AG04449 (cell line): ENCODE data around the gene ATXN7L2.

Experiments used
- CTCF ChIA-PET: fragments of 350-600 bp; formaldehyde crosslinking; extraction: SDS; loops from one replicate; lab custom pipeline; 2021; ENCODE audit warnings: antibody characterized with exemption; lab: Yijun Ruan, JAX
- POLR2A ChIA-PET: fragments of 400-600, 350-600 bp; formaldehyde crosslinking; extraction: SDS; loops from one replicate; lab custom pipeline; 2020; ENCODE audit warnings: antibody characterized with exemption, inconsistent platforms; lab: Yijun Ruan, JAX
- DNase-seq: peaks from one replicate; pipeline ENCODE4 v3.0.0-alpha.2; 2010; ENCODE audit warnings: low read depth, low spot score
- H3K4me3 ChIP-seq: 2 replicates; pipeline ENCODE4 v1.5.1; 2011; ENCODE audit warnings: low read depth, mild to moderate bottlenecking, control low read depth, low read length
- TF ChIP-seq, protein P1 (sequence below): IDR thresholded peaks from one replicate; pipeline ENCODE4 v1.5.1; 2011; ENCODE audit warnings: mild to moderate bottlenecking, moderate library complexity, low read length, control low read depth, inconsistent platforms; ENCODE audit not compliant: insufficient read depth; ENCODE audit errors: missing control alignments

Gene ATXN7L2

DNA sequence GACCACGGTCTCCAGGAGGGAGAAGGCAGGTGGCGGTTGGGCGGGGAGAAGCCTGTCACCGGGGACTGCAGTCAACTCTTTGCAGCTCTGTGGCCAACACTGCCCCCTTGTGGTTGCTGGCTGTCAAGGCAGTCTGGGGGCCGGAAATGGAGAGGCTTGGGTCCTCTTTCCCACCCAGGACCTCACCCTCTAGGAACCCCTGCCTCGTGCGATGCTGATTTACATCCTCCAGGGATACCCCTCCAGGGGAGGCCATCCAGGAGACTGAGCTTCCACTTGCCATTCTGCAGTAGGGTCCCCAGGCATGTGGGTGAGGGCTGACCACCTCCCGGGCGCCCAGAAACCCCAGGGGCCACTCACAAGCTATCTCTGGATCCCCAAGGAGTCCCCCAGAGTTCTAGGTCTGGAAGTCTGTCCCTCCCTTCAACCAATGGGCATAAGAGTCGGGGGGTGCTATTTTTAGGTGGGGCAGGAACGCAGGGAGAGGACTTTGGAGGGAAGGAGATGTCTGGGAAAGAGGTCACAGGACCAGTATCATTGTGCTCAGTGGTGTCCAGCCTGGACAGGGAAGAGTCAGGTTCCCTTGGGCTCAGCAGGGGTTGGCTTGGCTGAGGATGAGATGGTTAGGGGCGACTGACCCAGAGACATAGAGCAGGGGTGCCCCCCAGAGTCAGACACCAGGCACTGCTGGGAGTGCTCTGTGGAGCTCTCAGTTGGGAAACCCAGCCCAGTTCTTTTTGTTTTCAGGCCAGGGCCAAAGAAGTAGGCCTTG lies 48.8 kb downstream of the ATXN7L2 start:
- H3K4me3 ChIP-seq = peak overlapping the region; percentile 34
- ChIA-PET CTCF (interaction anchor here (0.6 to 26.3 kb wide), 99 partner anchors 10 to 637 kb away, joined by 3 to 2790 read pairs (median 5); partner anchors contain the start of genes AHCYL1, AMIGO1, AMPD2 and ATXN7L2), POLR2A (interaction anchor here (0.8 to 2.8 kb wide), 2 partner anchors 34 to 42 kb away, joined by 3 to 9 read pairs; no protein-coding TSS in a partner anchor)
- no peak for DNase-seq
- TF ChIP-seq, protein P1, sequence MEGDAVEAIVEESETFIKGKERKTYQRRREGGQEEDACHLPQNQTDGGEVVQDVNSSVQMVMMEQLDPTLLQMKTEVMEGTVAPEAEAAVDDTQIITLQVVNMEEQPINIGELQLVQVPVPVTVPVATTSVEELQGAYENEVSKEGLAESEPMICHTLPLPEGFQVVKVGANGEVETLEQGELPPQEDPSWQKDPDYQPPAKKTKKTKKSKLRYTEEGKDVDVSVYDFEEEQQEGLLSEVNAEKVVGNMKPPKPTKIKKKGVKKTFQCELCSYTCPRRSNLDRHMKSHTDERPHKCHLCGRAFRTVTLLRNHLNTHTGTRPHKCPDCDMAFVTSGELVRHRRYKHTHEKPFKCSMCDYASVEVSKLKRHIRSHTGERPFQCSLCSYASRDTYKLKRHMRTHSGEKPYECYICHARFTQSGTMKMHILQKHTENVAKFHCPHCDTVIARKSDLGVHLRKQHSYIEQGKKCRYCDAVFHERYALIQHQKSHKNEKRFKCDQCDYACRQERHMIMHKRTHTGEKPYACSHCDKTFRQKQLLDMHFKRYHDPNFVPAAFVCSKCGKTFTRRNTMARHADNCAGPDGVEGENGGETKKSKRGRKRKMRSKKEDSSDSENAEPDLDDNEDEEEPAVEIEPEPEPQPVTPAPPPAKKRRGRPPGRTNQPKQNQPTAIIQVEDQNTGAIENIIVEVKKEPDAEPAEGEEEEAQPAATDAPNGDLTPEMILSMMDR = peak; percentile 95

DNA sequence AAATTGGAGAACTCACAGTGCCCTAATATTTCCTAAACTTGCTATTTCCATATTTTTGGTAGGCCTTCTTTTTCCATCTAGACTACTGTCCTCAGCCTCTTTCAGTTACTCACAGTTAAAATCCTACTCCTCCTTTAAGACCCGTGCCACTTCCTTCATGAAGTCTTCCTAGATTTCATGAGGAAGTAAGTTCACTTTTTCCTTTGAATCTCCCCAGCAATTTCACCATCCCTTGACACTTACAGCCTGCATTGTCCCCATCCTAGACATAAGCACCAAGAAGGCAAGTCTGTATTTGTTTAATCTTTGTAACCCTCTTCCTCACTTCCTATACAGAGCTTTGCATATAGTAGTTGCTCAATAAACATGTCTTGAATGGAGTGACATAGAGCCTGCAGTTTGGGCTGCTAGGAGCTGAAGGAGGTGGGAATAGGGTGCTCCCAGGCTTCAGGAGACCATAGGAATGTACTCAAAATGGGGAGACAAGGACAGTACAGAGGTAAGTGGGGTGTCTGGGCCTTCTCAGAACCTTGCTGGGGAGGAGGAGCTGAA lies 50.7 kb downstream of the ATXN7L2 start:
- H3K4me3 ChIP-seq = no peak overlapping the region
- DNase-seq = no peak
- ChIA-PET CTCF (interaction anchor here (0.6 to 26.3 kb wide), 11 partner anchors 9 to 422 kb away, joined by 3 to 2790 read pairs (median 5); partner anchors contain the start of genes AMIGO1, ATXN7L2, CYB561D1 and GPR61), POLR2A (no interaction called here)
- TF ChIP-seq, protein P1 = no peak

GRCh38 chr1:109535481-109535880 lies 51.8 kb downstream of the ATXN7L2 start:
- no peak overlapping the region for H3K4me3 ChIP-seq
- POLR2A ChIA-PET = no interaction called here
- CTCF ChIA-PET = interaction anchor here (1.1 to 26.3 kb wide), 7 partner anchors 8 to 259 kb away, joined by 3 to 2790 read pairs (median 6); partner anchors contain the start of genes AMIGO1, ATXN7L2, CYB561D1 and GPR61
- no peak for DNase-seq
- TF ChIP-seq, protein P1 = no peak

GRCh38 chr1:109535971-109536491 lies 52.3 kb downstream of the ATXN7L2 start:
- H3K4me3 ChIP-seq = no peak overlapping the region
- POLR2A ChIA-PET = interaction anchor here (0.8 kb wide), 1 partner anchor 12 kb away, joined by 3 read pairs; the partner anchor contains the start of gene GNAI3
- DNase-seq = no peak
- CTCF ChIA-PET = interaction anchor here (2.0 to 26.3 kb wide), 3 partner anchors 7 to 238 kb away, joined by 5 to 2790 read pairs (median 194); partner anchors contain the start of genes AMIGO1, ATXN7L2, CYB561D1 and GPR61
- TF ChIP-seq, protein P1 = no peak

- ChIA-PET POLR2A (interaction anchor here (1.7 kb wide), 1 partner anchor 11 kb away, joined by 6 read pairs; the partner anchor contains the start of gene GNAI3), CTCF (interaction anchor here (1.5 to 26.3 kb wide), 5 partner anchors 6 to 236 kb away, joined by 5 to 2790 read pairs (median 377); partner anchors contain the start of genes AMIGO1, ATXN7L2, CYB561D1 and GNAI3)
- DNase-seq = no peak
- TF ChIP-seq, protein P1 = no peak
- H3K4me3 ChIP-seq = no peak overlapping the region
Observed at GRCh38 chr1:109537450-109538178, 53.9 kb downstream of the ATXN7L2 start.
